Pancreas (tissue), 10 donors: ENCODE measurements around the gene NECTIN4. TPM values are rescaled to one million over a fixed set of nuclear protein-coding genes. Genes with fewer than 3 reads are reported as not detected.

ENCODE experiments used
- ATAC-seq, 4 donors: fragments of 200-7000 bp; cut with Tn5 transposase; one replicate each; pipeline versions ENCODE4 v1.8.0 to v1.9.1; 2020; ENCODE audit warnings: mild to moderate bottlenecking in 4 of 4, moderate library complexity in 4 of 4
- DNase-seq, 6 donors: peaks; one replicate each; pipeline ENCODE4 v3.0.0-alpha.2; 2020
- FAIRE-seq: peaks from 2 replicates; lab custom pipeline; 2012; peaks lifted over from hg19 to GRCh38; lab: Jason Lieb, UNC
- H3K27ac ChIP-seq, 4 donors: fragments of 200-600 bp; sonication (generic); 1 replicate in 3 of 4; 2 replicates in 1 of 4; pipeline versions ENCODE4 v1.5.0 to v1.8.0; 2020
- H3K27me3 ChIP-seq, 4 donors: fragments of 200-600 bp; one replicate each; pipeline ENCODE4 v1.8.0; 2021
- H3K36me3 ChIP-seq, 3 donors: fragments of 200-600 bp; sonication (generic) in 1 of 3; one replicate each; pipeline versions ENCODE4 v1.5.0 to v1.8.0; 2020 to 2021
- H3K4me1 ChIP-seq, 3 donors: fragments of 200-600 bp; one replicate each; pipeline ENCODE4 v1.8.0; 2021
- H3K4me3 ChIP-seq, 4 donors: fragments of 200-600 bp; sonication (generic) in 2 of 4; one replicate each; pipeline versions ENCODE4 v1.5.0 to v1.8.0; 2020 to 2021
- H3K9me3 ChIP-seq, 4 donors: fragments of 200-600 bp; one replicate each; pipeline ENCODE4 v1.8.0; 2021
- CTCF ChIP-seq, 4 donors: fragments of 200-600 bp; sonication (generic) in 3 of 4; IDR thresholded peaks; one replicate each; pipeline versions ENCODE4 v1.5.0 to v1.8.0; 2021; ENCODE audit warnings: antibody characterized with exemption in 4 of 4
- WGBS, 2 donors: extraction: QIAGEN DNeasy Blood & Tissue Kit; methylation state at CpG; one replicate each; pipeline ENCODE4 v1.1.7; 2013; 5-methylcytosine and 5-hydroxymethylcytosine counted together
- intact Hi-C, 3 donors: fragments of 100-400 bp; cut with DNase I; formaldehyde crosslinking; loops; one replicate each; pipeline versions ENCODE4 v1.11.1 to v1.14.2; 2022
- polyA plus RNA-seq, 2 donors: library from polyadenylated mRNA; stranded (reverse); fragments of 200-250 nt; gene quantifications; one replicate each; pipeline ENCODE4 v1.2.3, GENCODE V29; 2013
- total RNA-seq, 6 donors: library from RNA; stranded (reverse); fragmentation: NEBNext Ultra II Directional in 4 of 6; extraction: Animal tissue kit (Norgen Biotek cat#: 25700) in 4 of 6; gene quantifications; one replicate each; pipeline versions ENCODE4 v1.2.1 to v1.2.4, GENCODE V29; 2021 to 2023
- donor health status: healthy with polysubstance abuse.
- donor health status: DM: no; HTN: no; CAD: no; lungs with moderate emphysema.
- donor health status: DM: no; HTN: no; CAD: no.
- donor health status: control.
- donor health status: control.
- donor health status: Bipolar disorder and iron deficiency.
- donor health status: DM: yes; HTN: yes; CAD: no.
- donor health status: DM: no; HTN: no; CAD: no.
- donor health status: DM: no; HTN: no; CAD: no.
- donor health status: DM: yes; HTN: yes; CAD: no.

NECTIN4 gene
- total and polyA plus RNA-seq, 8 donors, result 1.7 to 9.3 (median 3.1) TPM

- Histone ChIP-seq H3K27me3 (no peaks in the 10 kb centered on the region), H3K4me3 (peak overlapping the region in 3 of 4 donors; percentile 12 to 88 (median 72)), H3K4me1 (peaks cover 12 to 33% (median 26%) of the 10 kb centered on the region in 3 donors), H3K27ac (peak overlapping the region; percentile 70 to 93 (median 82)), H3K36me3 (no peaks in the 10 kb centered on the region), H3K9me3 (no peaks in the 10 kb centered on the region)
- ATAC-seq (no peak), DNase-seq (no peak), FAIRE-seq (no peak)
- intact Hi-C loops, result no loop called here
- no peak for TF ChIP-seq CTCF (IDR thresholded peaks at IDR 0.05)
- WGBS, 2 donors, result 73 to 74% methylated on average over 2 of the region's 2 CpGs
Observed at GRCh38 chr1:161021970-161022353, 67.4 kb downstream of the NECTIN4 start.

- WGBS, 2 donors, result 8 to 12% methylated on average over 33 to 34 of the region's 34 CpGs
- FAIRE-seq, result no peak
- TF ChIP-seq CTCF (IDR thresholded peaks at IDR 0.05), result no peak
- ATAC-seq, result peak; percentile 94 to 96 (median 96)
- intact Hi-C loops, result no loop called here
- Histone ChIP-seq H3K27me3 (no peaks in the 10 kb centered on the region), H3K36me3 (no peaks in the 10 kb centered on the region), H3K27ac (peak overlapping the region; percentile 85 to 93 (median 88)), H3K9me3 (no peaks in the 10 kb centered on the region), H3K4me3 (peak overlapping the region; percentile 47 to 88 (median 74)), H3K4me1 (peaks cover 12 to 33% (median 26%) of the 10 kb centered on the region in 3 donors)
- DNase-seq, result peak; percentile 97 to 100 (median 99)
Observed at GRCh38 chr1:161021165-161021969, 68.0 kb downstream of the NECTIN4 start.

Other genes starting within 250 kb of the NECTIN4 start
- under 1 TPM in 5 of 6 donors, not detected in 1; 0.06 to 0.79 (median 0.14) TPM for gene CD244, start 226.7 kb downstream of the NECTIN4 start, total RNA-seq
- under 1 TPM in 1 of 2 donors, not detected in 1; 0.07 TPM for gene CD244, start 226.7 kb downstream of the NECTIN4 start, polyA plus RNA-seq
- under 1 TPM in 4 of 6 donors, not detected in 2; 0.19 to 0.51 (median 0.27) TPM for gene ITLN1, start 204.4 kb downstream of the NECTIN4 start, total RNA-seq
- gene ITLN1, start 204.4 kb downstream of the NECTIN4 start, polyA plus RNA-seq, result 10 to 100 TPM in 1 of 2 donors, under 1 TPM in 1; 0.12 to 15.1 TPM
- gene ITLN2, start 134.7 kb downstream of the NECTIN4 start, total RNA-seq, result not detected
- gene ITLN2, start 134.7 kb downstream of the NECTIN4 start, polyA plus RNA-seq, result under 1 TPM in 1 of 2 donors, not detected in 1; 0.19 TPM
- 10 to 100 TPM; 30.0 to 59.5 (median 38.2) TPM for gene F11R, start 68.4 kb downstream of the NECTIN4 start, total RNA-seq
- gene F11R, start 68.4 kb downstream of the NECTIN4 start, polyA plus RNA-seq, result 10 to 100 TPM; 22.7 to 23.6 TPM
- 10 to 100 TPM; 24.8 to 43.8 (median 32.1) TPM for gene TSTD1, start 50.6 kb downstream of the NECTIN4 start, total RNA-seq
- 100 to 1,000 TPM in 1 of 2 donors, 10 to 100 TPM in 1; 69.0 to 131 TPM for gene TSTD1, start 50.6 kb downstream of the NECTIN4 start, polyA plus RNA-seq
- gene USF1, start 43.6 kb downstream of the NECTIN4 start, total RNA-seq, result 10 to 100 TPM; 15.8 to 33.2 (median 21.7) TPM
- gene USF1, start 43.6 kb downstream of the NECTIN4 start, polyA plus RNA-seq, result 100 to 1,000 TPM in 1 of 2 donors, 10 to 100 TPM in 1; 89.4 to 118 TPM
- gene ARHGAP30, start 19.7 kb downstream of the NECTIN4 start, total RNA-seq, result 1 to 10 TPM in 4 of 6 donors, under 1 TPM in 2; 0.43 to 9.1 (median 1.9) TPM
- 1 to 10 TPM in 1 of 2 donors, under 1 TPM in 1; 0.70 to 2.0 TPM for gene ARHGAP30, start 19.7 kb downstream of the NECTIN4 start, polyA plus RNA-seq
- gene KLHDC9, start 8.8 kb upstream of the NECTIN4 start, total RNA-seq, result 1 to 10 TPM; 3.2 to 7.9 (median 6.2) TPM
- 10 to 100 TPM in 1 of 2 donors, 1 to 10 TPM in 1; 8.6 to 19.3 TPM for gene KLHDC9, start 8.8 kb upstream of the NECTIN4 start, polyA plus RNA-seq
- gene PFDN2, start 28.5 kb upstream of the NECTIN4 start, total RNA-seq, result 10 to 100 TPM in 5 of 6 donors, 1 to 10 TPM in 1; 9.8 to 24.8 (median 18.0) TPM
- gene PFDN2, start 28.5 kb upstream of the NECTIN4 start, polyA plus RNA-seq, result 10 to 100 TPM; 63.8 to 91.6 TPM
- 10 to 100 TPM; 17.9 to 25.1 (median 19.9) TPM for gene NIT1, start 28.5 kb upstream of the NECTIN4 start, total RNA-seq
- gene NIT1, start 28.5 kb upstream of the NECTIN4 start, polyA plus RNA-seq, result 10 to 100 TPM; 27.7 to 48.4 TPM
- gene DEDD, start 43.1 kb upstream of the NECTIN4 start, total RNA-seq, result 10 to 100 TPM; 12.4 to 20.8 (median 15.6) TPM
- gene DEDD, start 43.1 kb upstream of the NECTIN4 start, polyA plus RNA-seq, result 10 to 100 TPM; 11.1 to 19.7 TPM
- 10 to 100 TPM; 59.5 to 80.7 (median 70.4) TPM for gene UFC1, start 64.4 kb upstream of the NECTIN4 start, total RNA-seq
- gene UFC1, start 64.4 kb upstream of the NECTIN4 start, polyA plus RNA-seq, result 100 to 1,000 TPM in 1 of 2 donors, 10 to 100 TPM in 1; 78.4 to 107 TPM
- 10 to 100 TPM in 3 of 6 donors, 1 to 10 TPM in 3; 7.9 to 18.4 (median 9.5) TPM for gene USP21, start 69.9 kb upstream of the NECTIN4 start, total RNA-seq
- 10 to 100 TPM; 21.1 to 25.3 TPM for gene USP21, start 69.9 kb upstream of the NECTIN4 start, polyA plus RNA-seq
- gene PPOX, start 76.9 kb upstream of the NECTIN4 start, total RNA-seq, result 10 to 100 TPM in 3 of 6 donors, 1 to 10 TPM in 3; 7.4 to 14.3 (median 10.2) TPM
- 10 to 100 TPM; 42.0 to 56.4 TPM for gene PPOX, start 76.9 kb upstream of the NECTIN4 start, polyA plus RNA-seq
- 10 to 100 TPM; 14.8 to 22.0 (median 19.0) TPM for gene B4GALT3, start 87.9 kb upstream of the NECTIN4 start, total RNA-seq
- gene B4GALT3, start 87.9 kb upstream of the NECTIN4 start, polyA plus RNA-seq, result 10 to 100 TPM; 29.7 to 35.6 TPM
- gene ADAMTS4, start 109.5 kb upstream of the NECTIN4 start, total RNA-seq, result 1 to 10 TPM; 2.7 to 6.6 (median 4.8) TPM
- gene ADAMTS4, start 109.5 kb upstream of the NECTIN4 start, polyA plus RNA-seq, result 1 to 10 TPM; 3.7 to 3.9 TPM
- 10 to 100 TPM; 26.7 to 44.4 (median 31.1) TPM for gene NDUFS2, start 112.8 kb upstream of the NECTIN4 start, total RNA-seq
- 10 to 100 TPM; 29.3 to 56.8 TPM for gene NDUFS2, start 112.8 kb upstream of the NECTIN4 start, polyA plus RNA-seq
- 10 to 100 TPM in 3 of 6 donors, 1 to 10 TPM in 3; 1.3 to 25.0 (median 6.5) TPM for gene FCER1G, start 125.7 kb upstream of the NECTIN4 start, total RNA-seq
- gene FCER1G, start 125.7 kb upstream of the NECTIN4 start, polyA plus RNA-seq, result 10 to 100 TPM; 12.8 to 16.2 TPM
- 1 to 10 TPM in 1 of 6 donors, not detected in 5; 3.2 TPM for gene APOA2, start 134.1 kb upstream of the NECTIN4 start, total RNA-seq
- not detected for gene APOA2, start 134.1 kb upstream of the NECTIN4 start, polyA plus RNA-seq
- gene TOMM40L, start 136.5 kb upstream of the NECTIN4 start, total RNA-seq, result 1 to 10 TPM; 1.4 to 5.6 (median 2.6) TPM
- 1 to 10 TPM; 3.3 to 4.3 TPM for gene TOMM40L, start 136.5 kb upstream of the NECTIN4 start, polyA plus RNA-seq
- gene NR1I3, start 148.6 kb upstream of the NECTIN4 start, total RNA-seq, result not detected
- under 1 TPM in 1 of 2 donors, not detected in 1; 0.15 TPM for gene NR1I3, start 148.6 kb upstream of the NECTIN4 start, polyA plus RNA-seq
- under 1 TPM in 3 of 6 donors, not detected in 3; 0.08 to 0.23 (median 0.13) TPM for gene PCP4L1, start 169.2 kb upstream of the NECTIN4 start, total RNA-seq
- under 1 TPM in 1 of 2 donors, not detected in 1; 0.15 TPM for gene PCP4L1, start 169.2 kb upstream of the NECTIN4 start, polyA plus RNA-seq
- 1 to 10 TPM in 4 of 6 donors, under 1 TPM in 2; 0.51 to 2.1 (median 1.4) TPM for gene MPZ, start 220.4 kb upstream of the NECTIN4 start, total RNA-seq
- 1 to 10 TPM; 1.3 to 2.8 TPM for gene MPZ, start 220.4 kb upstream of the NECTIN4 start, polyA plus RNA-seq
- gene SDHC, start 224.8 kb upstream of the NECTIN4 start, total RNA-seq, result 10 to 100 TPM; 38.7 to 91.4 (median 58.8) TPM
- 10 to 100 TPM; 18.2 to 64.6 TPM for gene SDHC, start 224.8 kb upstream of the NECTIN4 start, polyA plus RNA-seq